ENCODE measurements around the gene UTF1. TPM values are rescaled to one million over a fixed set of nuclear protein-coding genes. Genes with fewer than 3 reads are reported as not detected.

The UTF1 gene
- total and polyA plus RNA-seq, 11 donors = not detected

GRCh38 chr10:133194151-133194550 lies 35.9 kb upstream of the UTF1 start:
- H3K27me3 ChIP-seq = peaks cover 0 to 8% (median 0%) of the 10 kb centered on the region in 9 donors
- WGBS, 4 donors = 82 to 89% (median 87%) methylated on average over 4 of the region's 4 CpGs
- intact Hi-C loops (cut with DNase I) = no loop called here
- ATAC-seq (no peak), DNase-seq (no peak)
- TF ChIP-seq CTCF (IDR thresholded peaks at IDR 0.05) (no peak), POLR2A (IDR thresholded peaks at IDR 0.05) (no peak)
- no peak overlapping the region for H3K4me3 ChIP-seq
- no peak overlapping the region for H3K27ac ChIP-seq
- no peaks in the 10 kb centered on the region for H3K36me3 ChIP-seq
- H3K9me3 ChIP-seq = peaks cover 0 to 31% (median 4%) of the 10 kb centered on the region in 12 donors
- H3K4me1 ChIP-seq = no peaks in the 10 kb centered on the region

DNA sequence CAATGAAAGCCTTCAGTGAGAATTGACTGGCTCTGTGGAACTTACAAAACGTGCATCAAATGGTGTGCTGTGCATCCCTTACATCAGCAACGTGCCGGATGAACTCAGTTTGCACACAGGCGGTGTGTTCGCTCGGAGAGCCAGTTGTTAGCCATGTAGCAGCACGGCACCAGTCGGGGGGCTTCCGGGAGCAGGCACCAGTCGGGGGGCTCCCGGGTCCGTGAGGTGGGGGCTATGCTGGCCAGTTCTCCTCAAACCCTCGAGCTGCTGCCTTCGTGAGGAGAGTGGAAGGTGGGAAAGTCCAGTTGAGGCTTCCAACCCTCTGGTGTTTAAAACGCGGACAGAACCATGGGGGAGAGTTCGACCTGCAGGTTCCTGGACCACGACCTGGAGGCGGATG lies 34.9 kb upstream of the UTF1 start:
- WGBS, 4 donors = 86 to 87% (median 87%) methylated on average over 17 to 19 of the region's 19 CpGs

DNA sequence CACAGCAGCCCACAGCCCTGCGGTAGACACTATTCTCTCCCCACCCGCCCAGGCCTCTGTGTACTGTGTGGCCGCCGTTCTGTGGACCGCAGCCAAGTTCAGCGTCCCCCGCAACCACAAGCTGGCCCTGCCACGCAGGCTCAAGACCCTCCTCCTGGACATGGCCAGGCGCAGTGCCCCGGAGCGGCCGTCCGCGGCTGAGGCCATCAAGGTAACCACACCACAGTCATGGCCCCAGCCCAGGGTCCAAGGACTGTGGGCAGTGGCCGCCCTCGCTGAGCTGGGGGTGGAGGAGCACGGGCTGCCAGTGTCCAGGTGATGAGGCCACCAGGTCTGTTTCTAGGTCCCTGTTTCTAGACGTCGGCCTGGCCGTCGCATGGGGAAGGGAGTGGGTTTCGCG lies 34.4 kb upstream of the UTF1 start:
- H3K27ac ChIP-seq = no peak overlapping the region
- no peaks in the 10 kb centered on the region for H3K36me3 ChIP-seq
- TF ChIP-seq CTCF (IDR thresholded peaks at IDR 0.05) (no peak), POLR2A (IDR thresholded peaks at IDR 0.05) (no peak)
- intact Hi-C loops (cut with DNase I) = no loop called here
- H3K4me1 ChIP-seq = no peaks in the 10 kb centered on the region
- ATAC-seq = no peak
- peak in 2 of 5 donors; percentile 14 to 40 for DNase-seq
- H3K27me3 ChIP-seq = peaks cover 0 to 8% (median 0%) of the 10 kb centered on the region in 9 donors
- 92 to 97% (median 94%) methylated on average over 15 to 23 of the region's 23 CpGs for WGBS, 4 donors
- peaks cover 0 to 31% (median 4%) of the 10 kb centered on the region in 12 donors for H3K9me3 ChIP-seq
- H3K4me3 ChIP-seq = no peak overlapping the region

More for the DNA sequence above, 34.9 kb upstream of the UTF1 start:
- H3K4me1 ChIP-seq = no peaks in the 10 kb centered on the region
- DNase-seq (no peak), ATAC-seq (no peak)
- TF ChIP-seq POLR2A (IDR thresholded peaks at IDR 0.05) = no peak
- no peak for TF ChIP-seq CTCF (IDR thresholded peaks at IDR 0.05)
- intact Hi-C loops (cut with DNase I) = no loop called here
- H3K27ac ChIP-seq = no peak overlapping the region
- no peaks in the 10 kb centered on the region for H3K36me3 ChIP-seq
- H3K27me3 ChIP-seq = peaks cover 0 to 8% (median 0%) of the 10 kb centered on the region in 9 donors
- no peak overlapping the region for H3K4me3 ChIP-seq
- H3K9me3 ChIP-seq = peaks cover 0 to 31% (median 4%) of the 10 kb centered on the region in 12 donors

GRCh38 chr10:133196221-133196915 lies 33.6 kb upstream of the UTF1 start:
- H3K36me3 ChIP-seq = no peaks in the 10 kb centered on the region
- no peak overlapping the region for H3K4me3 ChIP-seq
- ATAC-seq (no peak), DNase-seq (peak in 2 of 5 donors; percentile 18 to 47)
- intact Hi-C loops (cut with DNase I) = no loop called here
- H3K4me1 ChIP-seq = no peaks in the 10 kb centered on the region
- peaks cover 0 to 31% (median 4%) of the 10 kb centered on the region in 12 donors for H3K9me3 ChIP-seq
- WGBS, 4 donors = 62 to 74% (median 69%) methylated on average over 16 to 24 of the region's 24 CpGs
- no peak overlapping the region for H3K27ac ChIP-seq
- TF ChIP-seq CTCF (IDR thresholded peaks at IDR 0.05) = no peak
- no peak for TF ChIP-seq POLR2A (IDR thresholded peaks at IDR 0.05)
- H3K27me3 ChIP-seq = peaks cover 0 to 5% (median 0%) of the 10 kb centered on the region in 9 donors
